Mucosa of rectum (tissue), 2 donors: ENCODE data around the gene TSPAN14.
"Not testable (repeated sequence)": the region's sequence is repeated elsewhere in the genome, so short reads cannot be mapped to it uniquely, and the experiment has no call there.

ENCODE experiments used
- H3K27ac ChIP-seq, 2 donors: one replicate each; pipeline ENCODE4 v1.7.0; 2013; ENCODE audit warnings: inconsistent platforms in 2 of 2, low read depth in 2 of 2, low read length in 2 of 2
- H3K27me3 ChIP-seq, 2 donors: one replicate each; pipeline ENCODE4 v1.7.0; 2013; ENCODE audit warnings: low read length in 2 of 2; ENCODE audit not compliant: control insufficient read depth in 2 of 2, insufficient read depth in 2 of 2
- H3K36me3 ChIP-seq, 2 donors: one replicate each; pipeline ENCODE4 v1.7.0; 2013; ENCODE audit warnings: low read length in 2 of 2; ENCODE audit not compliant: control insufficient read depth in 2 of 2, insufficient read depth in 2 of 2
- H3K4me1 ChIP-seq, 2 donors: one replicate each; pipeline ENCODE4 v1.7.0; 2013; ENCODE audit warnings: low read length in 2 of 2, mild to moderate bottlenecking in 1 of 2; ENCODE audit not compliant: control insufficient read depth in 2 of 2, insufficient read depth in 2 of 2
- H3K4me3 ChIP-seq, 2 donors: one replicate each; pipeline ENCODE4 v1.7.0; 2013; ENCODE audit warnings: low read length in 2 of 2
- H3K9ac ChIP-seq, 2 donors: one replicate each; pipeline ENCODE4 v1.7.0; 2013; ENCODE audit warnings: low read length in 2 of 2, low read depth in 1 of 2, mild to moderate bottlenecking in 1 of 2
- H3K9me3 ChIP-seq, 2 donors: one replicate each; pipeline ENCODE4 v1.7.0; 2013; ENCODE audit warnings: low read length in 2 of 2; ENCODE audit not compliant: control insufficient read depth in 2 of 2
- donor health status: healthy.
- donor health status: Normal muscosa, but diverticular disease.

The TSPAN14 gene

GRCh38 chr10:80411267-80411668 lies 42.8 kb upstream of the TSPAN14 start:
- Histone ChIP-seq H3K9ac (peak overlapping the region in 1 of 2 donors; percentile 5), H3K27me3 (no peaks in the 10 kb centered on the region), H3K36me3 (no peaks in the 10 kb centered on the region), H3K9me3 (no peaks in the 10 kb centered on the region), H3K4me1 (peaks cover 50 to 54% of the 10 kb centered on the region in 2 donors), H3K27ac (peak overlapping the region; percentile 45 to 52), H3K4me3 (no peak overlapping the region)

- Histone ChIP-seq H3K27ac (peak overlapping the region in 1 of 2 donors; percentile 52), H3K27me3 (no peaks in the 10 kb centered on the region), H3K4me1 (peaks cover 52 to 59% of the 10 kb centered on the region in 2 donors), H3K36me3 (no peaks in the 10 kb centered on the region), H3K9ac (no peak overlapping the region), H3K4me3 (no peak overlapping the region), H3K9me3 (no peaks in the 10 kb centered on the region)
Observed at GRCh38 chr10:80411681-80412220, 42.4 kb upstream of the TSPAN14 start.

- Histone ChIP-seq H3K27ac (no peak overlapping the region), H3K9me3 (no peaks in the 10 kb centered on the region), H3K9ac (no peak overlapping the region), H3K36me3 (no peaks in the 10 kb centered on the region), H3K4me3 (no peak overlapping the region), H3K4me1 (peaks cover 53 to 61% of the 10 kb centered on the region in 2 donors), H3K27me3 (no peaks in the 10 kb centered on the region)
Observed at GRCh38 chr10:80412486-80412885, 41.6 kb upstream of the TSPAN14 start.

GRCh38 chr10:80413271-80413996 lies 40.7 kb upstream of the TSPAN14 start:
- no peaks in the 10 kb centered on the region for H3K36me3 ChIP-seq
- peaks cover 54 to 58% of the 10 kb centered on the region in 2 donors for H3K4me1 ChIP-seq
- H3K9me3 ChIP-seq: no peaks in the 10 kb centered on the region
- H3K9ac ChIP-seq: no peak overlapping the region
- peak overlapping the region; percentile 53 to 63 for H3K27ac ChIP-seq
- H3K27me3 ChIP-seq: no peaks in the 10 kb centered on the region
- no peak overlapping the region for H3K4me3 ChIP-seq

- Histone ChIP-seq H3K9me3 (no peaks in the 10 kb centered on the region), H3K4me1 (peaks cover 49 to 54% of the 10 kb centered on the region in 2 donors), H3K27ac (peak overlapping the region; percentile 53 to 63), H3K27me3 (no peaks in the 10 kb centered on the region), H3K9ac (peak overlapping the region in 1 of 2 donors; percentile 27), H3K4me3 (no peak overlapping the region), H3K36me3 (no peaks in the 10 kb centered on the region)
Observed at GRCh38 chr10:80414142-80414895, 39.8 kb upstream of the TSPAN14 start.

- Histone ChIP-seq H3K9me3 (no peaks in the 10 kb centered on the region), H3K27me3 (no peaks in the 10 kb centered on the region), H3K27ac (peak overlapping the region in 1 of 2 donors; percentile 54), H3K4me1 (peaks cover 41% of the 10 kb centered on the region in 2 donors), H3K36me3 (peaks cover under 1 to 1% of the 10 kb centered on the region in 2 donors), H3K4me3 (no peak overlapping the region), H3K9ac (no peak overlapping the region)
Observed at GRCh38 chr10:80415734-80416478, 38.2 kb upstream of the TSPAN14 start.

GRCh38 chr10:80416479-80417098 lies 37.5 kb upstream of the TSPAN14 start:
- Histone ChIP-seq H3K36me3 (peaks cover 6% of the 10 kb centered on the region in 2 donors), H3K4me1 (peaks cover 34 to 35% of the 10 kb centered on the region in 2 donors), H3K4me3 (no peak overlapping the region), H3K9ac (no peak overlapping the region), H3K27ac (peak overlapping the region in 1 of 2 donors; percentile 54), H3K9me3 (no peaks in the 10 kb centered on the region), H3K27me3 (no peaks in the 10 kb centered on the region)

- H3K27me3 ChIP-seq, H3K9me3 ChIP-seq, H3K4me3 ChIP-seq, H3K27ac ChIP-seq, H3K36me3 ChIP-seq, H3K9ac ChIP-seq: not testable (repeated sequence)
- peaks cover 32 to 33% of the 10 kb centered on the region in 2 donors for H3K4me1 ChIP-seq
Observed at GRCh38 chr10:80417256-80417655, 36.9 kb upstream of the TSPAN14 start.

- H3K4me3 ChIP-seq: no peak overlapping the region
- H3K9me3 ChIP-seq: no peaks in the 10 kb centered on the region
- H3K27me3 ChIP-seq: no peaks in the 10 kb centered on the region
- no peak overlapping the region for H3K9ac ChIP-seq
- peaks cover 14 to 23% of the 10 kb centered on the region in 2 donors for H3K36me3 ChIP-seq
- peaks cover 5 to 7% of the 10 kb centered on the region in 2 donors for H3K4me1 ChIP-seq
- no peak overlapping the region for H3K27ac ChIP-seq
Observed at GRCh38 chr10:80421050-80421706, 32.9 kb upstream of the TSPAN14 start.
